H9 (cell line): Measurements from ENCODE around the gene DNAJC7. TPM values are rescaled to one million over a fixed set of nuclear protein-coding genes. Genes with fewer than 3 reads are reported as not detected.

Source experiments
- DNase-seq: peaks from one replicate; pipeline ENCODE4 v3.0.0-alpha.2; 2017
- H2AFZ ChIP-seq: one replicate; pipeline ENCODE4 v1.6.1; 2013; ENCODE audit warnings: mild to moderate bottlenecking, low read length, control low read depth, moderate library complexity
- H2AK5ac ChIP-seq: 2 replicates; pipeline ENCODE4 v1.6.1; 2013; ENCODE audit warnings: low read length, control low read depth, mixed read lengths; ENCODE audit not compliant: insufficient read length
- H2BK120ac ChIP-seq: one replicate; pipeline ENCODE4 v1.6.1; 2013; ENCODE audit warnings: low read depth, mild to moderate bottlenecking, low read length, control low read depth, inconsistent platforms; ENCODE audit not compliant: poor library complexity, severe bottlenecking
- H2BK12ac ChIP-seq: 2 replicates; pipeline ENCODE4 v1.6.1; 2013; ENCODE audit warnings: low read length, control low read depth, mixed read lengths, low read depth; ENCODE audit not compliant: insufficient read length
- H2BK15ac ChIP-seq: 2 replicates; pipeline ENCODE4 v1.6.1; 2013; ENCODE audit warnings: low read depth, low read length, control low read depth
- H2BK20ac ChIP-seq: one replicate; pipeline ENCODE4 v1.6.1; 2013; ENCODE audit warnings: low read depth, mild to moderate bottlenecking, low read length, control low read depth, inconsistent platforms; ENCODE audit not compliant: poor library complexity, severe bottlenecking
- H2BK5ac ChIP-seq: 2 replicates; pipeline ENCODE4 v1.6.1; 2013; ENCODE audit warnings: low read length, control low read depth, mixed read lengths; ENCODE audit not compliant: insufficient read length
- H3K14ac ChIP-seq: 2 replicates; pipeline ENCODE4 v1.6.1; 2013; ENCODE audit warnings: low read length, control low read depth; ENCODE audit not compliant: insufficient read depth
- H3K18ac ChIP-seq: 2 replicates; pipeline ENCODE4 v1.6.1; 2013; ENCODE audit warnings: low read depth, mild to moderate bottlenecking, mixed read lengths, low read length, control low read depth; ENCODE audit not compliant: insufficient read length
- H3K23ac ChIP-seq: 2 replicates; pipeline ENCODE4 v1.6.1; 2013; ENCODE audit warnings: low read length, control low read depth, mixed read lengths, low read depth; ENCODE audit not compliant: insufficient read length
- H3K23me2 ChIP-seq: 2 replicates; pipeline ENCODE4 v1.6.1; 2013; ENCODE audit warnings: low read depth, mild to moderate bottlenecking, mixed read lengths, low read length, control low read depth; ENCODE audit not compliant: insufficient read length, poor library complexity, severe bottlenecking
- H3K27ac ChIP-seq: 2 replicates; pipeline ENCODE4 v1.5.1; 2013; ENCODE audit warnings: low read length, control low read depth, mixed read lengths, low read depth; ENCODE audit not compliant: insufficient read length
- H3K27me3 ChIP-seq: 2 replicates; pipeline ENCODE4 v1.6.1; 2013; ENCODE audit warnings: low read length, control low read depth, inconsistent platforms; ENCODE audit not compliant: insufficient read depth
- H3K4ac ChIP-seq: 2 replicates; pipeline ENCODE4 v1.6.1; 2013; ENCODE audit warnings: low read depth, mild to moderate bottlenecking, control low read depth, inconsistent platforms, low read length, moderate library complexity
- H3K4me1 ChIP-seq: 2 replicates; pipeline ENCODE4 v1.6.1; 2013; ENCODE audit warnings: low read length, control low read depth, inconsistent platforms; ENCODE audit not compliant: insufficient read depth
- H3K4me2 ChIP-seq: 2 replicates; pipeline ENCODE4 v1.6.1; 2013; ENCODE audit warnings: low read length, control low read depth, mixed read lengths; ENCODE audit not compliant: insufficient read length, insufficient read depth
- H3K56ac ChIP-seq: 2 replicates; pipeline ENCODE4 v1.6.1; 2013; ENCODE audit warnings: low read depth, mild to moderate bottlenecking, mixed read lengths, low read length, control low read depth; ENCODE audit not compliant: insufficient read length
- H3K79me1 ChIP-seq: 2 replicates; pipeline ENCODE4 v1.6.1; 2013; ENCODE audit warnings: low read depth, mild to moderate bottlenecking, moderate library complexity, low read length, control low read depth, inconsistent platforms; ENCODE audit not compliant: insufficient read depth, poor library complexity, severe bottlenecking
- H3K79me2 ChIP-seq: 2 replicates; pipeline ENCODE4 v1.6.1; 2013; ENCODE audit warnings: low read length, control low read depth, inconsistent platforms; ENCODE audit not compliant: insufficient read depth
- H3K9ac ChIP-seq: 2 replicates; pipeline ENCODE4 v1.6.1; 2013; ENCODE audit warnings: low read length, control low read depth, mixed read lengths; ENCODE audit not compliant: insufficient read length; ENCODE audit errors: extremely low read depth
- H3K9me3 ChIP-seq: one replicate; pipeline ENCODE4 v1.6.1; 2013; ENCODE audit warnings: low read depth, low read length, inconsistent platforms; ENCODE audit not compliant: control insufficient read depth
- H3T11ph ChIP-seq: one replicate; pipeline ENCODE4 v1.6.1; 2013; ENCODE audit warnings: mild to moderate bottlenecking, low read length, control low read depth, inconsistent platforms
- H4K20me1 ChIP-seq: one replicate; pipeline ENCODE4 v1.6.1; 2013; ENCODE audit not compliant: control insufficient read depth, insufficient read length, insufficient read depth
- H4K5ac ChIP-seq: 2 replicates; pipeline ENCODE4 v1.6.1; 2013; ENCODE audit warnings: low read depth, mild to moderate bottlenecking, mixed read lengths, low read length, control low read depth; ENCODE audit not compliant: insufficient read length
- H4K8ac ChIP-seq: replicated peaks from 2 replicates; pipeline ENCODE4 v1.6.1; 2013; ENCODE audit warnings: low read length, control low read depth, mixed read lengths, low read depth; ENCODE audit not compliant: insufficient read length
- H4K91ac ChIP-seq: 2 replicates; pipeline ENCODE4 v1.6.1; 2013; ENCODE audit warnings: low read depth, mild to moderate bottlenecking, moderate library complexity, mixed read lengths, low read length, control low read depth; ENCODE audit not compliant: insufficient read length
- H3K27ac Mint-ChIP-seq, 3 experiments: 2 replicates in 2 of 3; 3 replicates in 1 of 3; pipeline ENCODE4 v1.8.0; 2020 to 2021; ENCODE audit warnings: mixed read lengths in 3 of 3, mild to moderate bottlenecking in 1 of 3, moderate library complexity in 1 of 3
- H3K27me3 Mint-ChIP-seq: 2 replicates; pipeline ENCODE4 v1.8.0; 2021; ENCODE audit warnings: low read depth, mild to moderate bottlenecking, moderate library complexity, mixed read lengths
- H3K36me3 Mint-ChIP-seq, 3 experiments: 2 replicates in 2 of 3; 3 replicates in 1 of 3; pipeline ENCODE4 v1.8.0; 2020 to 2021; ENCODE audit warnings: low read depth in 3 of 3, mixed read lengths in 3 of 3; ENCODE audit not compliant: insufficient read depth in 1 of 3
- H3K4me1 Mint-ChIP-seq, 2 experiments: 2 replicates each; pipeline ENCODE4 v1.8.0; 2020; ENCODE audit warnings: mixed read lengths in 2 of 2
- H3K4me3 Mint-ChIP-seq, 2 experiments: 2 replicates in 1 of 2; 3 replicates in 1 of 2; pipeline ENCODE4 v1.8.0; 2020 to 2021; ENCODE audit warnings: mild to moderate bottlenecking in 2 of 2, mixed read lengths in 2 of 2, moderate library complexity in 1 of 2
- H3K9me3 Mint-ChIP-seq, 2 experiments: 2 replicates in 1 of 2; 3 replicates in 1 of 2; pipeline ENCODE4 v1.8.0; 2020; ENCODE audit warnings: mild to moderate bottlenecking in 2 of 2, mixed read lengths in 2 of 2, moderate library complexity in 1 of 2
- CTCF ChIP-seq: fragments of 200-600 bp; sonication (generic); conservative IDR thresholded peaks from 3 replicates; pipeline ENCODE4 v1.8.0; 2021; ENCODE audit warnings: antibody characterized with exemption, mild to moderate bottlenecking
- WGBS: extraction: QIAGEN DNeasy Blood & Tissue Kit; methylation state at CpG from one replicate; pipeline ENCODE4 v1.1.7; 2013; ENCODE audit warnings: missing lambda C conversion rate, low lambda C conversion rate, mixed read lengths; ENCODE audit not compliant: insufficient read length; ENCODE audit errors: extremely low coverage; 5-methylcytosine and 5-hydroxymethylcytosine counted together
- total RNA-seq: library from RNA; stranded (reverse); gene quantifications from 2 replicates; pipeline ENCODE4 v1.2.1, GENCODE V29; 2021

The DNAJC7 gene
- total RNA-seq, 1 experiment from 2014 or later, result 141 TPM

GRCh38 chr17:41944943-41945342, 72.3 kb downstream of the DNAJC7 start:
- no peak overlapping the region for H2BK120ac ChIP-seq
- H3K18ac ChIP-seq, result no peak overlapping the region
- H2BK12ac ChIP-seq, result no peak overlapping the region
- H3K9me3 Mint-ChIP-seq, result no peaks in the 10 kb centered on the region; a peak in 1 of 5 replicates
- no peak overlapping the region for H2BK20ac ChIP-seq
- TF ChIP-seq CTCF, result no peak
- no peaks in the 10 kb centered on the region for H3K23me2 ChIP-seq
- no peaks in the 10 kb centered on the region for H3K4me1 ChIP-seq
- no peak overlapping the region for H2BK5ac ChIP-seq
- no peak overlapping the region for H3K9ac ChIP-seq
- DNase-seq, result no peak
- H3K79me2 ChIP-seq, result no peaks in the 10 kb centered on the region
- H2AK5ac ChIP-seq, result no peak overlapping the region
- no peak overlapping the region for H3K4me2 ChIP-seq
- H3K27ac Mint-ChIP-seq, result no peak overlapping the region
- H3K27me3 Mint-ChIP-seq, result no peaks in the 10 kb centered on the region
- no peaks in the 10 kb centered on the region for H4K20me1 ChIP-seq
- no peaks in the 10 kb centered on the region; a peak in 2 of 7 replicates for H3K36me3 Mint-ChIP-seq
- H3K23ac ChIP-seq, result no peak overlapping the region
- H3K4ac ChIP-seq, result no peak overlapping the region
- no peak overlapping the region for H3T11ph ChIP-seq
- H3K4me3 Mint-ChIP-seq, result no peak overlapping the region
- no peaks in the 10 kb centered on the region for H3K79me1 ChIP-seq
- H2BK15ac ChIP-seq, result no peak overlapping the region
- H3K14ac ChIP-seq, result no peak overlapping the region
- H4K5ac ChIP-seq, result no peak overlapping the region
- H2AFZ ChIP-seq, result no peak overlapping the region
- H3K56ac ChIP-seq, result no peak overlapping the region
- no peaks in the 10 kb centered on the region for H3K9me3 ChIP-seq
- H3K4me1 Mint-ChIP-seq, result no peaks in the 10 kb centered on the region; a peak in 1 of 4 replicates
- H3K27me3 ChIP-seq, result no peaks in the 10 kb centered on the region
- WGBS, result no CpG with 5 or more reads among the region's 3 CpGs
- no peak overlapping the region for H4K91ac ChIP-seq
- H4K8ac ChIP-seq, result no peak overlapping the region
- H3K27ac ChIP-seq, result no peak overlapping the region
